Nephron (organoid): ENCODE results near the gene TMEM150B.
A peak's percentile ranks its signal among the peaks of the same experiment; 100 is the strongest.

Experiments used
- H3K27ac Mint-ChIP-seq, 3 experiments: 2 replicates each; pipeline ENCODE4 v1.8.0; 2020; ENCODE audit warnings: mixed read lengths in 3 of 3, mild to moderate bottlenecking in 2 of 3, moderate library complexity in 1 of 3
- H3K27me3 Mint-ChIP-seq: 2 replicates; pipeline ENCODE4 v1.8.0; 2021; ENCODE audit warnings: low read depth, mild to moderate bottlenecking, moderate library complexity, mixed read lengths
- H3K36me3 Mint-ChIP-seq: 2 replicates; pipeline ENCODE4 v1.8.0; 2020; ENCODE audit warnings: low read depth, mixed read lengths
- H3K4me1 Mint-ChIP-seq: 2 replicates; pipeline ENCODE4 v1.8.0; 2020; ENCODE audit warnings: mixed read lengths
- H3K4me3 Mint-ChIP-seq, 3 experiments: 2 replicates each; pipeline ENCODE4 v1.8.0; 2020; ENCODE audit warnings: mild to moderate bottlenecking in 3 of 3, mixed read lengths in 3 of 3, moderate library complexity in 2 of 3
- H3K9me3 Mint-ChIP-seq: 2 replicates; pipeline ENCODE4 v1.8.0; 2020; ENCODE audit warnings: mixed read lengths
- CTCF ChIP-seq, 3 experiments: fragments of 200-600 bp; sonication (generic); IDR thresholded peaks; one replicate each; pipeline ENCODE4 v1.5.0; 2021; ENCODE audit warnings: antibody characterized with exemption in 3 of 3; ENCODE audit not compliant: unreplicated experiment in 3 of 3

Gene TMEM150B

GRCh38 chr19:55302318-55302703 lies 22.8 kb downstream of the TMEM150B start:
- Mint-ChIP-seq H3K4me1 (peaks cover 8% of the 10 kb centered on the region), H3K9me3 (no peaks in the 10 kb centered on the region), H3K4me3 (peak overlapping the region; percentile 71 to 77 (median 75)), H3K27me3 (no peaks in the 10 kb centered on the region), H3K27ac (no peak overlapping the region), H3K36me3 (peaks cover 50% of the 10 kb centered on the region)
- no peak for TF ChIP-seq CTCF (IDR thresholded peaks at IDR 0.05; ENCODE audit: unreplicated experiment in 3 of 3)

- peak; percentile 96 to 98 (median 97) for TF ChIP-seq CTCF (IDR thresholded peaks at IDR 0.05; ENCODE audit: unreplicated experiment in 3 of 3)
- Mint-ChIP-seq H3K27me3 (no peaks in the 10 kb centered on the region), H3K27ac (peak overlapping the region in 2 of 3 experiments; percentile 43 to 52), H3K4me3 (peak overlapping the region; percentile 71 to 77 (median 75)), H3K36me3 (peaks cover 47% of the 10 kb centered on the region), H3K4me1 (peaks cover 8% of the 10 kb centered on the region), H3K9me3 (no peaks in the 10 kb centered on the region)
These were observed 23.5 kb downstream of the TMEM150B start for GRCh38 chr19:55301459-55302317.

GRCh38 chr19:55300886-55301458 lies 24.2 kb downstream of the TMEM150B start:
- H3K27ac Mint-ChIP-seq = no peak overlapping the region
- peak overlapping the region; percentile 71 to 77 (median 75) for H3K4me3 Mint-ChIP-seq
- H3K4me1 Mint-ChIP-seq = peaks cover 8% of the 10 kb centered on the region
- H3K27me3 Mint-ChIP-seq = no peaks in the 10 kb centered on the region
- peaks cover 44% of the 10 kb centered on the region for H3K36me3 Mint-ChIP-seq
- H3K9me3 Mint-ChIP-seq = no peaks in the 10 kb centered on the region
- no peak for TF ChIP-seq CTCF (IDR thresholded peaks at IDR 0.05; ENCODE audit: unreplicated experiment in 3 of 3)

- no peak overlapping the region for H3K27ac Mint-ChIP-seq
- no peak overlapping the region for H3K4me3 Mint-ChIP-seq
- no peaks in the 10 kb centered on the region for H3K9me3 Mint-ChIP-seq
- H3K4me1 Mint-ChIP-seq = peaks cover 4% of the 10 kb centered on the region
- TF ChIP-seq CTCF (IDR thresholded peaks at IDR 0.05; ENCODE audit: unreplicated experiment in 3 of 3) = no peak
- H3K36me3 Mint-ChIP-seq = peaks cover 45% of the 10 kb centered on the region
- no peaks in the 10 kb centered on the region for H3K27me3 Mint-ChIP-seq
These were observed 25.1 kb downstream of the TMEM150B start for GRCh38 chr19:55299991-55300390.

GRCh38 chr19:55297267-55297666 lies 27.9 kb downstream of the TMEM150B start:
- TF ChIP-seq CTCF (IDR thresholded peaks at IDR 0.05; ENCODE audit: unreplicated experiment in 3 of 3) = no peak
- peaks cover 38% of the 10 kb centered on the region for H3K36me3 Mint-ChIP-seq
- H3K27me3 Mint-ChIP-seq = no peaks in the 10 kb centered on the region
- H3K27ac Mint-ChIP-seq = no peak overlapping the region
- peaks cover 4% of the 10 kb centered on the region for H3K4me1 Mint-ChIP-seq
- H3K4me3 Mint-ChIP-seq = no peak overlapping the region
- no peaks in the 10 kb centered on the region for H3K9me3 Mint-ChIP-seq
